GM12878 (cell line): ENCODE results near the gene CD55. TPM values are rescaled to one million over a fixed set of nuclear protein-coding genes. Genes with fewer than 3 reads are reported as not detected.

Source experiments
- ATAC-seq: fragments of 200-7000 bp; cut with Tn5 transposase; 3 replicates; pipeline ENCODE4 v1.9.1; 2020; ENCODE audit warnings: mild to moderate bottlenecking, moderate library complexity
- BruUV-seq: library from RNA; stranded (reverse); fragments of 400-500 nt; replicated peaks from 2 replicates; lab custom pipeline; 2021; lab: Mats Ljungman, UMichigan
- CTCF ChIA-PET: fragments of 300-600 bp; sonication (Branson Sonifier 250); formaldehyde crosslinking; extraction: SDS; loops from one replicate; lab custom pipeline; 2021; ENCODE audit warnings: inconsistent platforms; lab: Yijun Ruan, JAX
- POLR2A ChIA-PET: fragments of 350-600 bp; formaldehyde crosslinking; extraction: SDS; loops from one replicate; lab custom pipeline; 2021; ENCODE audit warnings: inconsistent platforms; lab: Charles Lee
- RAD21 ChIA-PET: fragments of 300-600 bp; sonication (Branson Sonifier 250); formaldehyde crosslinking; loops from one replicate; lab custom pipeline; 2023; ENCODE audit warnings: antibody characterized with exemption; ENCODE audit not compliant: unreplicated experiment; lab: Charles Lee
- SMC1A ChIA-PET: fragments of 300-600 bp; sonication (Branson Sonifier 250); formaldehyde crosslinking; loops from one replicate; lab custom pipeline; 2023; ENCODE audit not compliant: unreplicated experiment, uncharacterized antibody; lab: Charles Lee
- DNase-seq: peaks from one replicate; pipeline ENCODE4 v3.0.0-alpha.2; 2011; ENCODE audit warnings: low read depth, low spot score
- FAIRE-seq: peaks from 3 replicates; lab custom pipeline; 2011; peaks lifted over from hg19 to GRCh38; lab: Jason Lieb, UNC
- H2AFZ ChIP-seq: 2 replicates; pipeline ENCODE4 v1.6.0; 2011; ENCODE audit warnings: low read depth, low read length, control low read depth; ENCODE audit not compliant: control insufficient read depth
- H3K27ac ChIP-seq: 2 replicates; pipeline ENCODE4 v1.5.1; 2011; ENCODE audit warnings: control low read depth; ENCODE audit not compliant: control insufficient read depth, insufficient read depth
- H3K27me3 ChIP-seq, 2 experiments: replicated peaks in 1 of 2; 2 replicates each; pipeline versions ENCODE4 v1.6.0 to v1.6.1; 2011; ENCODE audit warnings: low read length in 1 of 2; ENCODE audit not compliant: control insufficient read depth in 2 of 2, insufficient read depth in 2 of 2
- H3K36me3 ChIP-seq, 2 experiments: 2 replicates each; pipeline ENCODE4 v1.5.1; 2011; ENCODE audit warnings: low read length in 1 of 2; ENCODE audit not compliant: control insufficient read depth in 2 of 2, insufficient read depth in 2 of 2
- H3K4me1 ChIP-seq: 2 replicates; pipeline ENCODE4 v1.6.1; 2011; ENCODE audit warnings: mild to moderate bottlenecking, low read length, moderate library complexity, mixed read lengths; ENCODE audit not compliant: control insufficient read depth, insufficient read depth
- H3K4me2 ChIP-seq: 2 replicates; pipeline ENCODE4 v1.6.0; 2011; ENCODE audit warnings: control low read depth; ENCODE audit not compliant: control insufficient read depth, insufficient read depth
- H3K4me3 ChIP-seq: fragments of 200-600 bp; sonication (generic); 2 replicates; pipeline ENCODE4 v1.5.1; 2016
- H3K79me2 ChIP-seq: 2 replicates; pipeline ENCODE4 v1.6.0; 2011; ENCODE audit warnings: low read length; ENCODE audit not compliant: control insufficient read depth, insufficient read depth
- H3K9ac ChIP-seq: 2 replicates; pipeline ENCODE4 v1.8.0; 2011; ENCODE audit warnings: low read length, control low read depth, mixed read lengths; ENCODE audit not compliant: control insufficient read depth, insufficient read depth
- H3K9me3 ChIP-seq: replicated peaks from 3 replicates; pipeline ENCODE4 v1.5.1; 2011; ENCODE audit warnings: mild to moderate bottlenecking, low read length; ENCODE audit not compliant: control insufficient read depth, insufficient read depth
- H4K20me1 ChIP-seq: 2 replicates; pipeline ENCODE4 v1.6.0; 2011; ENCODE audit not compliant: control insufficient read depth, insufficient read depth
- ATF2 ChIP-seq: IDR thresholded peaks from 2 replicates; pipeline ENCODE4 v1.6.1; 2012; ENCODE audit warnings: low read length, inconsistent platforms
- BHLHE40 ChIP-seq, 2 experiments: fragments of 450-650 bp in 1 of 2; IDR thresholded peaks; 2 replicates each; pipeline ENCODE4 v1.6.1; 2011 to 2017; ENCODE audit warnings: low read depth in 2 of 2, borderline replicate concordance in 1 of 2, improper control_type of control experiment in 1 of 2, low read length in 1 of 2, mild to moderate bottlenecking in 1 of 2
- CEBPZ ChIP-seq: fragments of 150-350 bp; IDR thresholded peaks from 2 replicates; pipeline ENCODE4 v1.6.1; 2016; ENCODE audit warnings: low read depth, low read length
- CREM ChIP-seq: IDR thresholded peaks from 2 replicates; pipeline ENCODE4 v1.6.1; 2014; ENCODE audit warnings: antibody characterized with exemption, low read depth
- E2F4 ChIP-seq: IDR thresholded peaks from 2 replicates; pipeline ENCODE4 v1.6.1; 2012; ENCODE audit warnings: low read depth, low read length, improper control_type of control experiment
- NFYA ChIP-seq: IDR thresholded peaks from 2 replicates; pipeline ENCODE4 v1.6.1; 2011; ENCODE audit warnings: low read depth, mild to moderate bottlenecking, low read length, improper control_type of control experiment, borderline replicate concordance
- ZBTB33 ChIP-seq: fragments of 450-650 bp; IDR thresholded peaks from 2 replicates; pipeline ENCODE4 v1.6.1; 2017; ENCODE audit warnings: mild to moderate bottlenecking
- ZBTB4 ChIP-seq: fragments of 450-650 bp; formaldehyde crosslinking; IDR thresholded peaks from 2 replicates; pipeline ENCODE4 v1.4.0; 2022; ENCODE audit warnings: mild to moderate bottlenecking, moderate library complexity
- ZNF207 ChIP-seq: fragments of 450-650 bp; IDR thresholded peaks from 2 replicates; pipeline ENCODE4 v1.6.1; 2014; ENCODE audit warnings: antibody characterized with exemption, mild to moderate bottlenecking, borderline replicate concordance
- ZNF274 ChIP-seq: IDR thresholded peaks from one replicate; pipeline ENCODE4 v1.8.0; 2011; ENCODE audit not compliant: insufficient read length, insufficient read depth
- WGBS: methylation state at CpG from one replicate; pipeline ENCODE4 v1.1.6; 2016; ENCODE audit warnings: low lambda C conversion rate; ENCODE audit not compliant: insufficient replicate concordance, insufficient coverage; ENCODE audit errors: missing lambda C conversion rate; 5-methylcytosine and 5-hydroxymethylcytosine counted together
- in situ Hi-C: fragments of 300-500 bp; cut with MboI; formaldehyde crosslinking; loops from 9 replicates; pipeline ENCODE4 v1.14.3; 2018; ENCODE audit warnings: mixed read lengths
- intact Hi-C: fragments of 100-400 bp; cut with micrococcal nuclease; formaldehyde crosslinking; loops from one replicate; pipeline ENCODE4 v1.14.2; 2022; ENCODE audit not compliant: unreplicated experiment
- polyA plus RNA-seq, 11 experiments: library from polyadenylated mRNA; depleted of rRNA in 4 of 11; unstranded in 6 of 11; stranded (reverse) in 5 of 11; fragments of >200 nt; fragmentation: Nextera tagmentation in 4 of 11; fragmentation: Illumina TruSeq in 1 of 11; extraction: Ambion mirVana in 4 of 11; extraction: Trizol in 1 of 11; gene quantifications; 1 replicate in 1 of 11; 2 replicates in 10 of 11; pipeline versions ENCODE4 v1.2.1 to v1.2.3, GENCODE V29; 2011 to 2016; ENCODE audit warnings: inconsistent platforms in 2 of 11, missing spikeins in 2 of 11, low read depth in 1 of 11
- total RNA-seq, 4 experiments: library from RNA; depleted of rRNA in 3 of 4; stranded (reverse); fragments of >200 nt in 3 of 4; fragmentation: Illumina TruSeq in 1 of 4; extraction: Trizol in 1 of 4; gene quantifications; 2 replicates each; pipeline versions ENCODE4 v1.2.1 to v1.2.3, GENCODE V29; 2013 to 2021

The CD55 gene
- total and polyA plus RNA-seq, 10 of the 15 experiments (the other 5 are each of a cell fraction or from before 2014, with no cell fraction given) = 5.2 to 46.5 (median 15.1) TPM

- ATAC-seq (no peak), FAIRE-seq (no peak), DNase-seq (no peak)
- no peaks in the 10 kb centered on the region for H3K36me3 ChIP-seq
- SMC1A ChIA-PET = no interaction called here
- H3K79me2 ChIP-seq = no peaks in the 10 kb centered on the region
- 19% methylated on average over 2 of the region's 2 CpGs for WGBS
- POLR2A ChIA-PET = no interaction called here
- H3K27ac ChIP-seq = no peak overlapping the region
- CTCF ChIA-PET = no interaction called here
- no peaks in the 10 kb centered on the region for H3K27me3 ChIP-seq
- RAD21 ChIA-PET = no interaction called here
- H3K4me2 ChIP-seq = no peak overlapping the region
- no peak overlapping the region for H3K4me3 ChIP-seq
- no peaks in the 10 kb centered on the region for H3K4me1 ChIP-seq
- H3K9ac ChIP-seq = no peak overlapping the region
- no peaks in the 10 kb centered on the region for H4K20me1 ChIP-seq
- no TSS peak for BruUV-seq
- H3K9me3 ChIP-seq = no peaks in the 10 kb centered on the region
- intact Hi-C loops = no loop called here
- H2AFZ ChIP-seq = no peak overlapping the region
- in situ Hi-C loops = no loop called here
- TF ChIP-seq CREM (no peak), ZBTB33 (no peak), BHLHE40 (IDR thresholded peaks at IDR 0.05; ENCODE audit: borderline replicate concordance in 1 of 2, low read depth in 2 of 2, low read length in 1 of 2) (no peak), ZNF207 (no peak), ZBTB4 (no peak), CEBPZ (no peak), ATF2 (no peak), ZNF274 (no peak), NFYA (no peak), E2F4 (no peak)
Observed at GRCh38 chr1:207282496-207283380, 38.7 kb upstream of the CD55 start.
